K562 (cell line): ENCODE results near the gene CS. TPM values are rescaled to one million over a fixed set of nuclear protein-coding genes. Genes with fewer than 3 reads are reported as not detected.
A peak's percentile ranks its signal among the peaks of the same experiment; 100 is the strongest.

Experiments used
- CBX3 ChIP-seq, 2 experiments: IDR thresholded peaks; 1 replicate in 1 of 2; 2 replicates in 1 of 2; pipeline ENCODE4 v1.6.1; 2012; ENCODE audit warnings: inconsistent platforms in 2 of 2, low read length in 2 of 2, borderline replicate concordance in 1 of 2, control low read depth in 1 of 2
- NEUROD1 ChIP-seq: fragments of 150-350 bp; IDR thresholded peaks from 2 replicates; pipeline ENCODE4 v1.6.1; 2014; ENCODE audit warnings: borderline replicate concordance, low read length, low read depth; ENCODE audit not compliant: partially characterized antibody
- PHF21A ChIP-seq: fragments of 450-650 bp; IDR thresholded peaks from 2 replicates; pipeline ENCODE4 v1.6.1; 2017; ENCODE audit warnings: low read depth, borderline replicate concordance
- POLR2G ChIP-seq: fragments of 200-400 bp; formaldehyde crosslinking; IDR thresholded peaks from 2 replicates; pipeline ENCODE4 v1.6.1; 2017; ENCODE audit warnings: low read depth, mild to moderate bottlenecking, antibody characterized with exemption, low read length, moderate library complexity
- PRDM10 ChIP-seq: fragments of 450-650 bp; IDR thresholded peaks from 2 replicates; pipeline ENCODE4 v1.6.1; 2018; ENCODE audit not compliant: partially characterized antibody
- RERE ChIP-seq: sonication (generic); formaldehyde crosslinking; IDR thresholded peaks from 2 replicates; pipeline ENCODE4 v1.8.0; 2023; ENCODE audit warnings: missing genetic modification reagents, mild to moderate bottlenecking, borderline replicate concordance
- TCF7 ChIP-seq: sonication (generic); IDR thresholded peaks from 2 replicates; pipeline ENCODE4 v1.6.1; 2016; ENCODE audit warnings: antibody characterized with exemption, borderline replicate concordance
- TFAP4 ChIP-seq: sonication (generic); formaldehyde crosslinking; IDR thresholded peaks from 2 replicates; pipeline ENCODE4 v1.8.0; 2022; ENCODE audit warnings: missing genetic modification reagents, mild to moderate bottlenecking, moderate library complexity, borderline replicate concordance
- ZFX ChIP-seq: sonication (generic); formaldehyde crosslinking; IDR thresholded peaks from 2 replicates; pipeline ENCODE4 v1.8.0; 2022; ENCODE audit warnings: mild to moderate bottlenecking, missing genetic modification reagents, moderate library complexity
- polyA plus RNA-seq, 8 experiments: library from polyadenylated mRNA; depleted of rRNA in 4 of 8; stranded (reverse) in 5 of 8; unstranded in 3 of 8; fragments of >200 nt; fragmentation: Nextera tagmentation in 2 of 8; fragmentation: Illumina TruSeq in 1 of 8; extraction: Ambion mirVana in 2 of 8; extraction: Trizol in 1 of 8; gene quantifications; 2 replicates each; pipeline versions ENCODE4 v1.2.1 to v1.2.3, GENCODE V29; 2011 to 2014; ENCODE audit warnings: inconsistent platforms in 1 of 8, missing spikeins in 1 of 8
- total RNA-seq, 7 experiments: library from RNA; depleted of rRNA in 6 of 7; stranded (reverse); fragments of >200 nt in 6 of 7; fragmentation: Illumina TruSeq in 2 of 7; extraction: Trizol in 2 of 7; gene quantifications; 2 replicates each; pipeline versions ENCODE4 v1.2.1 to v1.2.3, GENCODE V29; 2011 to 2021; ENCODE audit warnings: low replicate concordance in 1 of 7
- TF ChIP-seq, protein P1 (sequence below): fragments of 250-450 bp; sonication (Bioruptor Pico); IDR thresholded peaks from 2 replicates; pipeline ENCODE4 v1.5.0; 2021

The CS gene
- total and polyA plus RNA-seq, 9 of the 15 experiments (the other 6 are each of a cell fraction or from before 2014, with no cell fraction given): 99.9 to 390 (median 149) TPM

GRCh38 chr12:56224102-56224701, 75.9 kb downstream of the CS start, which contains the start of gene NABP2 (continued):
- peak; percentile 56 for TF ChIP-seq PRDM10
- peak; percentile 66 for TF ChIP-seq ZFX (CRISPR knock-in tag)
- TF ChIP-seq PHF21A: peak; percentile 85; the same call in 1 of the 2 replicates
- 0 out of 2 replicates have a peak, but pooled peaks have one; percentile 59 for TF ChIP-seq TCF7
- TF ChIP-seq NEUROD1: peak; percentile 84
- no peak for TF ChIP-seq CBX3 (IDR thresholded peaks at IDR 0.05; ENCODE audit: borderline replicate concordance in 1 of 2, low read length in 2 of 2)
- TF ChIP-seq, protein P1, sequence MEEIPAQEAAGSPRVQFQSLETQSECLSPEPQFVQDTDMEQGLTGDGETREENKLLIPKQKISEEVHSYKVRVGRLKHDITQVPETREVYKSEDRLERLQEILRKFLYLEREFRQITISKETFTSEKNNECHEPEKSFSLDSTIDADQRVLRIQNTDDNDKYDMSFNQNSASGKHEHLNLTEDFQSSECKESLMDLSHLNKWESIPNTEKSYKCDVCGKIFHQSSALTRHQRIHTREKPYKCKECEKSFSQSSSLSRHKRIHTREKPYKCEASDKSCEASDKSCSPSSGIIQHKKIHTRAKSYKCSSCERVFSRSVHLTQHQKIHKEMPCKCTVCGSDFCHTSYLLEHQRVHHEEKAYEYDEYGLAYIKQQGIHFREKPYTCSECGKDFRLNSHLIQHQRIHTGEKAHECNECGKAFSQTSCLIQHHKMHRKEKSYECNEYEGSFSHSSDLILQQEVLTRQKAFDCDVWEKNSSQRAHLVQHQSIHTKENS (CRISPR knock-in tag): no peak
- peak; percentile 85 for TF ChIP-seq POLR2G
- TF ChIP-seq TFAP4 (CRISPR knock-in tag): peak; percentile 83
- TF ChIP-seq RERE: no peak
